ENCODE results near the gene LIPH.

The LIPH gene

GRCh38 chr3:185555101-185555501 lies 2.7 kb upstream of the LIPH start:
- DNase-seq (ENCODE audit: extremely low spot score) = no peak
- POLR2A ChIA-PET = interaction anchor here (0.6 kb wide), 1 partner anchor 15 kb away, joined by 3 read pairs; no protein-coding TSS in a partner anchor
- CTCF ChIA-PET = interaction anchor here (1.2 to 1.8 kb wide), 6 partner anchors 10 to 195 kb away, joined by 3 to 6 read pairs (median 3); partner anchors contain the start of gene TMEM41A
- TF ChIP-seq CTCF (IDR thresholded peaks at IDR 0.05; ENCODE audit: control extremely low read depth, extremely low read depth, low read depth, missing control alignments) = no peak

GRCh38 chr3:185549651-185550111 lies 2.7 kb downstream of the LIPH start:
- TF ChIP-seq CTCF (IDR thresholded peaks at IDR 0.05; ENCODE audit: control extremely low read depth, extremely low read depth, low read depth, missing control alignments) = no peak
- POLR2A ChIA-PET = no interaction called here

GRCh38 chr3:185549122-185549521 lies 3.3 kb downstream of the LIPH start:
- POLR2A ChIA-PET = no interaction called here
- no peak for DNase-seq (ENCODE audit: extremely low spot score)

More at GRCh38 chr3:185549651-185550111, 2.7 kb downstream of the LIPH start:
- CTCF ChIA-PET = interaction anchor here (7.8 kb wide), 1 partner anchor 9 kb away, joined by 55 read pairs; no protein-coding TSS in a partner anchor
- DNase-seq (ENCODE audit: extremely low spot score) = no peak

GRCh38 chr3:185540695-185541094 lies 11.7 kb downstream of the LIPH start:
- TF ChIP-seq CTCF (IDR thresholded peaks at IDR 0.05; ENCODE audit: control extremely low read depth, extremely low read depth, low read depth, missing control alignments) = no peak
- CTCF ChIA-PET = no interaction called here
- POLR2A ChIA-PET = interaction anchor here (0.7 kb wide), 1 partner anchor 14 kb away, joined by 3 read pairs; no protein-coding TSS in a partner anchor
- DNase-seq (ENCODE audit: extremely low spot score) = no peak

More at GRCh38 chr3:185549122-185549521, 3.3 kb downstream of the LIPH start:
- CTCF ChIA-PET = interaction anchor here (7.8 kb wide), 1 partner anchor 10 kb away, joined by 55 read pairs; no protein-coding TSS in a partner anchor
- no peak for TF ChIP-seq CTCF (IDR thresholded peaks at IDR 0.05; ENCODE audit: control extremely low read depth, extremely low read depth, low read depth, missing control alignments)

GRCh38 chr3:185539934-185540333 lies 12.5 kb downstream of the LIPH start:
- no peak for DNase-seq (ENCODE audit: extremely low spot score)
- CTCF ChIA-PET = no interaction called here
- POLR2A ChIA-PET = interaction anchor here (0.7 kb wide), 1 partner anchor 15 kb away, joined by 3 read pairs; no protein-coding TSS in a partner anchor
- TF ChIP-seq CTCF (IDR thresholded peaks at IDR 0.05; ENCODE audit: control extremely low read depth, extremely low read depth, low read depth, missing control alignments) = no peak

GRCh38 chr3:185537369-185537970 lies 14.9 kb downstream of the LIPH start:
- TF ChIP-seq CTCF (IDR thresholded peaks at IDR 0.05; ENCODE audit: control extremely low read depth, extremely low read depth, low read depth, missing control alignments) = no peak
- DNase-seq (ENCODE audit: extremely low spot score) = peak; percentile 84
- ChIA-PET CTCF (interaction anchor here (1.1 to 1.4 kb wide), 3 partner anchors 9 to 229 kb away, joined by 3 to 4 read pairs (median 4); no protein-coding TSS in a partner anchor), POLR2A (no interaction called here)
